ENCODE data around the gene GALNT16.

The GALNT16 gene

DNA sequence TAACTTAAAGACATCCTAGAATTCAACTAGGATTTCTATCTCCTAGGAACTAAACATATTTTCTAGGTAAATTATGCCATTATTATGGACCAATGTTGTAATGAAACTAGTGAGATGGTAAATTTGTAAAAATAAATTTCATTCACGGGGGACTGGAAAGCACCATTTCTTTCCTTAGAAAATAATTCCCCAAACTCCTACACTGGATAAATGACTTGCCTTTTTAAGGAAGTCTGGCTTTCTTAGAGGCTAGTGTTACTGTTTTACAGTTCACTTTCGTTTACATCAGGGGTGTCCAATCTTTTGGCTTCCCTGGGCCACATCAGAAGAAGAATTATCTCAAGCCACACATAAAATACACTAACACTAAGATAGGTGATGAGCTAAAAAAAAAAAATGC, 141.9 kb downstream of the GALNT16 start:
- TF ChIP-seq, protein P1, sequence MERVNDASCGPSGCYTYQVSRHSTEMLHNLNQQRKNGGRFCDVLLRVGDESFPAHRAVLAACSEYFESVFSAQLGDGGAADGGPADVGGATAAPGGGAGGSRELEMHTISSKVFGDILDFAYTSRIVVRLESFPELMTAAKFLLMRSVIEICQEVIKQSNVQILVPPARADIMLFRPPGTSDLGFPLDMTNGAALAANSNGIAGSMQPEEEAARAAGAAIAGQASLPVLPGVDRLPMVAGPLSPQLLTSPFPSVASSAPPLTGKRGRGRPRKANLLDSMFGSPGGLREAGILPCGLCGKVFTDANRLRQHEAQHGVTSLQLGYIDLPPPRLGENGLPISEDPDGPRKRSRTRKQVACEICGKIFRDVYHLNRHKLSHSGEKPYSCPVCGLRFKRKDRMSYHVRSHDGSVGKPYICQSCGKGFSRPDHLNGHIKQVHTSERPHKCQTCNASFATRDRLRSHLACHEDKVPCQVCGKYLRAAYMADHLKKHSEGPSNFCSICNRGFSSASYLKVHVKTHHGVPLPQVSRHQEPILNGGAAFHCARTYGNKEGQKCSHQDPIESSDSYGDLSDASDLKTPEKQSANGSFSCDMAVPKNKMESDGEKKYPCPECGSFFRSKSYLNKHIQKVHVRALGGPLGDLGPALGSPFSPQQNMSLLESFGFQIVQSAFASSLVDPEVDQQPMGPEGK (CRISPR knock-in tag; IDR thresholded peaks at IDR 0.05; ENCODE audit: borderline replicate concordance): no peak
- TF ChIP-seq BACH2 (CRISPR knock-in tag; IDR thresholded peaks at IDR 0.05; ENCODE audit: borderline replicate concordance): no peak
- no peak for TF ChIP-seq CSDC2 (CRISPR knock-in tag; IDR thresholded peaks at IDR 0.05)
- TF ChIP-seq TOX (CRISPR knock-in tag; IDR thresholded peaks at IDR 0.05; ENCODE audit: borderline replicate concordance): no peak
- no peak for TF ChIP-seq ZNF70 (CRISPR knock-in tag; IDR thresholded peaks at IDR 0.05)
- no peak for TF ChIP-seq ZFP3 (CRISPR knock-in tag; IDR thresholded peaks at IDR 0.05)
- TF ChIP-seq GLIS3 (CRISPR knock-in tag; IDR thresholded peaks at IDR 0.05): no peak
- TF ChIP-seq RARB (CRISPR knock-in tag; IDR thresholded peaks at IDR 0.05): no peak
- no peak for TF ChIP-seq PPARA (CRISPR knock-in tag; IDR thresholded peaks at IDR 0.05; ENCODE audit: borderline replicate concordance)
- no peak for TF ChIP-seq SNAI2 (CRISPR knock-in tag; IDR thresholded peaks at IDR 0.05)
- TF ChIP-seq ARNTL (CRISPR knock-in tag; IDR thresholded peaks at IDR 0.05; ENCODE audit: borderline replicate concordance, low read depth): no peak
- TF ChIP-seq ZFP30 (CRISPR knock-in tag; IDR thresholded peaks at IDR 0.05): no peak
- TF ChIP-seq ZNF8 (CRISPR knock-in tag; IDR thresholded peaks at IDR 0.05): no peak
- TF ChIP-seq OSR1 (CRISPR knock-in tag; IDR thresholded peaks at IDR 0.05): no peak
- TF ChIP-seq, protein P2, sequence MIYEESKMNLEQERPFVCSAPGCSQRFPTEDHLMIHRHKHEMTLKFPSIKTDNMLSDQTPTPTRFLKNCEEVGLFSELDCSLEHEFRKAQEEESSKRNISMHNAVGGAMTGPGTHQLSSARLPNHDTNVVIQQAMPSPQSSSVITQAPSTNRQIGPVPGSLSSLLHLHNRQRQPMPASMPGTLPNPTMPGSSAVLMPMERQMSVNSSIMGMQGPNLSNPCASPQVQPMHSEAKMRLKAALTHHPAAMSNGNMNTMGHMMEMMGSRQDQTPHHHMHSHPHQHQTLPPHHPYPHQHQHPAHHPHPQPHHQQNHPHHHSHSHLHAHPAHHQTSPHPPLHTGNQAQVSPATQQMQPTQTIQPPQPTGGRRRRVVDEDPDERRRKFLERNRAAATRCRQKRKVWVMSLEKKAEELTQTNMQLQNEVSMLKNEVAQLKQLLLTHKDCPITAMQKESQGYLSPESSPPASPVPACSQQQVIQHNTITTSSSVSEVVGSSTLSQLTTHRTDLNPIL (CRISPR knock-in tag; IDR thresholded peaks at IDR 0.05; ENCODE audit: low read depth): no peak
- TF ChIP-seq ZNF565 (CRISPR knock-in tag; conservative IDR thresholded peaks at IDR 0.05; ENCODE audit: low read depth): no peak
- no peak for TF ChIP-seq ISL1 (CRISPR knock-in tag; IDR thresholded peaks at IDR 0.05)
- no peak for TF ChIP-seq ZC3H10 (CRISPR knock-in tag; IDR thresholded peaks at IDR 0.05)
- no peak for TF ChIP-seq ESRRG (CRISPR knock-in tag; IDR thresholded peaks at IDR 0.05)
- ATAC-seq: no peak

DNA sequence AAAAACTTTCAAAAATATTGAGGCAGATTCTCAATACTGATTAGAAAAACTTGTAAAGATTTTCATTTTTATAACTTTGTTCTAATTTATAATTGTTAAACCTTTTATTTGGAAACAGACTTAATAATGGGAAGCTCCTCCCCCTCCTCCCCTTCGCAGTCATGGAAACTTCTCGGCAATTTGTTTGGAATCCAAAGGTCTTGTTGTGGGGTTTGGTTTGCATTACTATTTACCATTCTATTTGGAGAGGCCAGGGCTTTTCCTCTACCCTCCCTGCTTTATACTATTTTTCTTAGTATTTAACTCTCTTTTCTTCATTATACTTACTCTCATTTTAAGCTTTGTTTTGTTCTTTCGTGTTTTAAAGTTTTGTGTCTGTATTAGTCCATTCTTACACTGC, 144.5 kb downstream of the GALNT16 start:
- TF ChIP-seq ZNF565 (CRISPR knock-in tag; conservative IDR thresholded peaks at IDR 0.05; ENCODE audit: low read depth) (no peak), TCF4 (CRISPR knock-in tag; IDR thresholded peaks at IDR 0.05; ENCODE audit: borderline replicate concordance) (no peak), ZFP30 (CRISPR knock-in tag; IDR thresholded peaks at IDR 0.05) (no peak), ZNF70 (CRISPR knock-in tag; IDR thresholded peaks at IDR 0.05) (no peak), ISL1 (CRISPR knock-in tag; IDR thresholded peaks at IDR 0.05) (no peak), ARNTL (CRISPR knock-in tag; IDR thresholded peaks at IDR 0.05; ENCODE audit: borderline replicate concordance, low read depth) (no peak), PPARA (CRISPR knock-in tag; IDR thresholded peaks at IDR 0.05; ENCODE audit: borderline replicate concordance) (no peak), CSDC2 (CRISPR knock-in tag; IDR thresholded peaks at IDR 0.05) (no peak), BACH2 (CRISPR knock-in tag; IDR thresholded peaks at IDR 0.05; ENCODE audit: borderline replicate concordance) (no peak)
- TF ChIP-seq, protein P3, sequence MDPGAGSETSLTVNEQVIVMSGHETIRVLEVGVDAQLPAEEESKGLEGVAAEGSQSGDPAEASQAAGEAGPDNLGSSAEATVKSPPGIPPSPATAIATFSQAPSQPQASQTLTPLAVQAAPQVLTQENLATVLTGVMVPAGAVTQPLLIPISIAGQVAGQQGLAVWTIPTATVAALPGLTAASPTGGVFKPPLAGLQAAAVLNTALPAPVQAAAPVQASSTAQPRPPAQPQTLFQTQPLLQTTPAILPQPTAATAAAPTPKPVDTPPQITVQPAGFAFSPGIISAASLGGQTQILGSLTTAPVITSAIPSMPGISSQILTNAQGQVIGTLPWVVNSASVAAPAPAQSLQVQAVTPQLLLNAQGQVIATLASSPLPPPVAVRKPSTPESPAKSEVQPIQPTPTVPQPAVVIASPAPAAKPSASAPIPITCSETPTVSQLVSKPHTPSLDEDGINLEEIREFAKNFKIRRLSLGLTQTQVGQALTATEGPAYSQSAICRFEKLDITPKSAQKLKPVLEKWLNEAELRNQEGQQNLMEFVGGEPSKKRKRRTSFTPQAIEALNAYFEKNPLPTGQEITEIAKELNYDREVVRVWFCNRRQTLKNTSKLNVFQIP (CRISPR knock-in tag; IDR thresholded peaks at IDR 0.05; ENCODE audit: borderline replicate concordance, low read depth): no peak
- no peak for ATAC-seq

DNA sequence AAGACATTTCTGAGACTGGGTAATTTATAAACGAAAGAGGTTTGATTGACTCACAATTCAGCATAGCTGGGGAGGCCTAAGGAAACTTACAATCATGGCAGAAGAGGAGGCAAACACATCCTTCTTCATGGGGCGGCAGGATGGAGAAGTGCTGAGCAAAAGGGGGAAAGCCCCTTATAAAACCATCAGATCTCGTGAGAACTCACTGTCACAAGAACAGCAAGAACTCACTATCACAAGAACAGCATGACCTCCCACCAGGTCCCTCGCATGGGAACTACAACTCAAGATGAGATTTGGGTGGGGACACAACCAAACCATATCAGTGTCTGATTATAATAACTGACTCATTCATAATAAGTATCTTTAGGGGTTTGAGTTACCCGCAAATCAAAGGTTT, 144.9 kb downstream of the GALNT16 start:
- no peak for ATAC-seq
- TF ChIP-seq BACH2 (CRISPR knock-in tag; IDR thresholded peaks at IDR 0.05; ENCODE audit: borderline replicate concordance) (no peak), TCF4 (CRISPR knock-in tag; IDR thresholded peaks at IDR 0.05; ENCODE audit: borderline replicate concordance) (no peak), GLIS3 (CRISPR knock-in tag; IDR thresholded peaks at IDR 0.05) (no peak), SNAI2 (CRISPR knock-in tag; IDR thresholded peaks at IDR 0.05) (no peak), PPARA (CRISPR knock-in tag; IDR thresholded peaks at IDR 0.05; ENCODE audit: borderline replicate concordance) (no peak), RARB (CRISPR knock-in tag; IDR thresholded peaks at IDR 0.05) (no peak), ZNF8 (CRISPR knock-in tag; IDR thresholded peaks at IDR 0.05) (no peak), TOX (CRISPR knock-in tag; IDR thresholded peaks at IDR 0.05; ENCODE audit: borderline replicate concordance) (no peak), OSR1 (CRISPR knock-in tag; IDR thresholded peaks at IDR 0.05) (no peak), ZNF70 (CRISPR knock-in tag; IDR thresholded peaks at IDR 0.05) (no peak), CSDC2 (CRISPR knock-in tag; IDR thresholded peaks at IDR 0.05) (no peak)
- TF ChIP-seq, protein P3 (CRISPR knock-in tag; IDR thresholded peaks at IDR 0.05; ENCODE audit: borderline replicate concordance, low read depth): no peak
- TF ChIP-seq, protein P4, sequence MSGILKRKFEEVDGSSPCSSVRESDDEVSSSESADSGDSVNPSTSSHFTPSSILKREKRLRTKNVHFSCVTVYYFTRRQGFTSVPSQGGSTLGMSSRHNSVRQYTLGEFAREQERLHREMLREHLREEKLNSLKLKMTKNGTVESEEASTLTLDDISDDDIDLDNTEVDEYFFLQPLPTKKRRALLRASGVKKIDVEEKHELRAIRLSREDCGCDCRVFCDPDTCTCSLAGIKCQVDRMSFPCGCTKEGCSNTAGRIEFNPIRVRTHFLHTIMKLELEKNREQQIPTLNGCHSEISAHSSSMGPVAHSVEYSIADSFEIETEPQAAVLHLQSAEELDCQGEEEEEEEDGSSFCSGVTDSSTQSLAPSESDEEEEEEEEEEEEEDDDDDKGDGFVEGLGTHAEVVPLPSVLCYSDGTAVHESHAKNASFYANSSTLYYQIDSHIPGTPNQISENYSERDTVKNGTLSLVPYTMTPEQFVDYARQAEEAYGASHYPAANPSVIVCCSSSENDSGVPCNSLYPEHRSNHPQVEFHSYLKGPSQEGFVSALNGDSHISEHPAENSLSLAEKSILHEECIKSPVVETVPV (CRISPR knock-in tag; IDR thresholded peaks at IDR 0.05): no peak

Data from SK-N-SH treated with all-trans-retinoic acid at 6 μM for 48 hours (cell line).